Measurements from ENCODE around the gene SLC39A9.

- no peak for TF ChIP-seq CTCF (IDR thresholded peaks at IDR 0.05)
- TF ChIP-seq EP300 (IDR thresholded peaks at IDR 0.05), result no peak
These were observed 43.9 kb upstream of the SLC39A9 start for GRCh38 chr14:69354383-69355153.
